A549 (cell line): ENCODE measurements around the gene CCDC138. TPM values are rescaled to one million over a fixed set of nuclear protein-coding genes. Genes with fewer than 3 reads are reported as not detected.

Source experiments
- ATAC-seq, 2 experiments: fragments of 200-7000 bp in 1 of 2; fragments of >200 bp in 1 of 2; cut with Nextera tagmentation in 1 of 2; cut with Tn5 transposase in 1 of 2; 3 replicates each; pipeline versions ENCODE4 v1.8.0 to v1.9.1; 2018 to 2020; ENCODE audit warnings: mild to moderate bottlenecking in 1 of 2, moderate library complexity in 1 of 2
- CTCF ChIA-PET: fragments of 300-600 bp; sonication (Branson Sonifier 250); formaldehyde crosslinking; extraction: SDS; loops from one replicate; lab custom pipeline; 2021; ENCODE audit warnings: antibody characterized with exemption, inconsistent platforms; lab: Yijun Ruan, JAX
- POLR2A ChIA-PET: fragments of 350-600 bp; formaldehyde crosslinking; extraction: SDS; loops from one replicate; lab custom pipeline; 2021; ENCODE audit warnings: antibody characterized with exemption, inconsistent platforms; lab: Yijun Ruan, JAX
- DNase-seq, 2 experiments: peaks; one replicate each; pipeline versions ENCODE4 v3.0.0 to v3.0.0-alpha.2; 2011 to 2016; ENCODE audit warnings: low read depth in 1 of 2, low spot score in 1 of 2
- FAIRE-seq: peaks from 2 replicates; lab custom pipeline; 2011; peaks lifted over from hg19 to GRCh38; lab: Jason Lieb, UNC
- H3K27ac ChIP-seq, 2 experiments: fragments of >200 bp; sonication (Bioruptor Twin); formaldehyde crosslinking; 3 replicates each; pipeline ENCODE4 v1.5.1; 2016 to 2017
- H3K4me1 ChIP-seq: fragments of >200 bp; sonication (Bioruptor Twin); formaldehyde crosslinking; 3 replicates; pipeline ENCODE4 v1.6.1; 2016
- H3K4me2 ChIP-seq: fragments of >200 bp; sonication (Bioruptor Twin); formaldehyde crosslinking; 3 replicates; pipeline ENCODE4 v1.6.1; 2016
- H3K4me3 ChIP-seq: fragments of >200 bp; sonication (Bioruptor Twin); formaldehyde crosslinking; 3 replicates; pipeline ENCODE4 v1.5.1; 2016
- H3K9me3 ChIP-seq: fragments of >200 bp; sonication (Bioruptor Twin); formaldehyde crosslinking; 3 replicates; pipeline ENCODE4 v1.6.1; 2016
- CBX8 ChIP-seq: fragments of 200-600 bp; sonication (generic); IDR thresholded peaks from 2 replicates; pipeline ENCODE4 v1.6.1; 2016
- CEBPB ChIP-seq, 2 experiments: fragments of >200 bp in 1 of 2; sonication (Bioruptor Twin) in 1 of 2; formaldehyde crosslinking in 1 of 2; IDR thresholded peaks; 2 replicates each; pipeline ENCODE4 v1.6.1; 2012 to 2016
- ELK1 ChIP-seq: fragments of 150-350 bp; IDR thresholded peaks from 2 replicates; pipeline ENCODE4 v1.6.1; 2014; ENCODE audit warnings: low read depth, mild to moderate bottlenecking, low read length
- ESRRA ChIP-seq: fragments of 150-350 bp; IDR thresholded peaks from 2 replicates; pipeline ENCODE4 v1.6.1; 2014; ENCODE audit warnings: mild to moderate bottlenecking, low read length, borderline replicate concordance
- FOSB ChIP-seq: fragments of 250-450 bp; sonication (Bioruptor Pico); IDR thresholded peaks from 2 replicates; pipeline ENCODE4 v1.5.0; 2020; ENCODE audit warnings: mild to moderate bottlenecking, moderate library complexity
- HDAC2 ChIP-seq: fragments of 200-600 bp; sonication (generic); IDR thresholded peaks from 2 replicates; pipeline ENCODE4 v1.6.1; 2016
- HEYL ChIP-seq: fragments of 250-450 bp; sonication (Bioruptor Pico); IDR thresholded peaks from 2 replicates; pipeline ENCODE4 v1.8.0; 2021; ENCODE audit warnings: mild to moderate bottlenecking, moderate library complexity
- KDM1A ChIP-seq: fragments of 200-600 bp; sonication (generic); IDR thresholded peaks from 2 replicates; pipeline ENCODE4 v1.6.1; 2016; ENCODE audit warnings: low read depth, mild to moderate bottlenecking
- MAX ChIP-seq: IDR thresholded peaks from 2 replicates; pipeline ENCODE4 v1.6.1; 2012
- MYC ChIP-seq: IDR thresholded peaks from 2 replicates; pipeline ENCODE4 v1.6.1; 2012; ENCODE audit warnings: mild to moderate bottlenecking, inconsistent platforms, low read length, improper control_type of control experiment, borderline replicate concordance
- NPAS2 ChIP-seq: fragments of 250-450 bp; sonication (Bioruptor Pico); IDR thresholded peaks from 2 replicates; pipeline ENCODE4 v1.8.0; 2022; ENCODE audit warnings: mild to moderate bottlenecking, moderate library complexity, borderline replicate concordance
- NR3C1 ChIP-seq: fragments of >200 bp; sonication (Bioruptor Twin); formaldehyde crosslinking; IDR thresholded peaks from 3 replicates; pipeline ENCODE4 v1.6.1; 2017
- POLR2A ChIP-seq: IDR thresholded peaks from 2 replicates; pipeline ENCODE4 v1.6.1; 2012; ENCODE audit warnings: mild to moderate bottlenecking, low read length
- RAD21 ChIP-seq, 2 experiments: fragments of >200 bp in 1 of 2; sonication (Bioruptor Twin) in 1 of 2; formaldehyde crosslinking in 1 of 2; IDR thresholded peaks in 1 of 2; conservative IDR thresholded peaks in 1 of 2; 2 replicates in 1 of 2; 3 replicates in 1 of 2; pipeline ENCODE4 v1.6.1; 2012 to 2018; ENCODE audit warnings: inconsistent platforms in 1 of 2
- SREBF2 ChIP-seq: fragments of 450-650 bp; IDR thresholded peaks from 2 replicates; pipeline ENCODE4 v1.6.1; 2014; ENCODE audit warnings: mild to moderate bottlenecking, moderate library complexity
- TFCP2L1 ChIP-seq: fragments of 250-450 bp; sonication (Bioruptor Pico); IDR thresholded peaks from 2 replicates; pipeline ENCODE4 v1.5.0; 2021; ENCODE audit warnings: mild to moderate bottlenecking
- ZNF302 ChIP-seq: fragments of 250-450 bp; sonication (Bioruptor Pico); IDR thresholded peaks from 2 replicates; pipeline ENCODE4 v1.9.0; 2021; ENCODE audit warnings: inconsistent platforms, mild to moderate bottlenecking, moderate library complexity
- WGBS: methylation state at CpG from one replicate; pipeline ENCODE4 v1.1.6; 2017; ENCODE audit errors: missing lambda C conversion rate; 5-methylcytosine and 5-hydroxymethylcytosine counted together
- polyA plus RNA-seq, 4 experiments: library from polyadenylated mRNA; depleted of rRNA in 3 of 4; stranded (reverse); fragments of >200 nt; fragmentation: RNase III in 1 of 4; extraction: RNeasy Plus Mini Kit Qiagen cat#74134 plus additional on column Dnase treatment in 1 of 4; gene quantifications; 2 replicates in 3 of 4; 3 replicates in 1 of 4; pipeline ENCODE4 v1.2.3, GENCODE V29; 2011 to 2017
- TF ChIP-seq, protein P1 (sequence below): fragments of >200 bp; sonication (Bioruptor Twin); formaldehyde crosslinking; IDR thresholded peaks from 3 replicates; pipeline ENCODE4 v1.6.1; 2016
- TF ChIP-seq, protein P2 (sequence below): IDR thresholded peaks from 2 replicates; pipeline ENCODE4 v1.6.1; 2012
- TF ChIP-seq, protein P3 (sequence below): fragments of >200 bp; sonication (Bioruptor Twin); formaldehyde crosslinking; IDR thresholded peaks from 3 replicates; pipeline ENCODE4 v1.5.1; 2016
- TF ChIP-seq, protein P4 (sequence below): fragments of 450-650 bp; IDR thresholded peaks from 2 replicates; pipeline ENCODE4 v1.6.1; 2014; ENCODE audit warnings: antibody characterized with exemption

Gene CCDC138
- polyA plus RNA-seq, 2 of the 4 experiments (the other 2 are of a cell fraction) = 9.7 to 13.0 TPM

DNA sequence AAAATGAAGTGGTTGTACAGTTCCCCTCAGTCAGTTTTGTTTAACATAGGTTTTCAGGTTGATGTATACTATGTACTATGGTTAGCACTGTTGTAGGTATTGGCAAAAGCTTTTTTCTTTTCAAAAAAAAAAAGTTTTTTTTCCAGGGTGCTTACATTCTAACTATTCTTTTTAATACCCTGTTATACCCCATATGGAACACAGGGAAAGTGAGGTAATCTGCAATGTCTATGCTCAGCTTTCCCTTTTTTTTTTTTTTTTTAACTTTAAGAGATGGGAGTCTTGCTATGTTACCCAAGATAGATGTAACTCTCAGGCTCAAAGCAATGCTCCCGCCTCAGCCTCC lies 590 bp upstream of the CCDC138 start:
- CTCF ChIA-PET = interaction anchor here (0.7 kb wide), 1 partner anchor 205 kb away, joined by 3 read pairs; no protein-coding TSS in a partner anchor
- WGBS = 0% methylated on average over 1 of the region's 1 CpG
- no peak for FAIRE-seq

GRCh38 chr2:108787216-108787541 lies 608 bp downstream of the CCDC138 start:
- no peaks in the 10 kb centered on the region for H3K9me3 ChIP-seq
- 1% methylated on average over 6 of the region's 6 CpGs for WGBS
- peak overlapping the region; percentile 83 to 96 for H3K27ac ChIP-seq
- ATAC-seq (no peak), FAIRE-seq (no peak), DNase-seq (no peak)
- peak overlapping the region; percentile 86 for H3K4me3 ChIP-seq
- peaks cover 10% of the 10 kb centered on the region; the same call in 2 of the 3 replicates for H3K4me1 ChIP-seq
- POLR2A ChIA-PET = no interaction called here
- CTCF ChIA-PET = no interaction called here
- H3K4me2 ChIP-seq = peak overlapping the region; percentile 95
- TF ChIP-seq ZNF302 (CRISPR knock-in tag) = no peak
- no peak for TF ChIP-seq NR3C1
- TF ChIP-seq, all 56 proteins: peak for 0

More for the DNA sequence above, 590 bp upstream of the CCDC138 start:
- no peak for DNase-seq
- Histone ChIP-seq H3K4me3 (peak overlapping the region; percentile 86), H3K4me2 (peak overlapping the region; percentile 95), H3K27ac (peak overlapping the region; percentile 83 to 96), H3K9me3 (no peaks in the 10 kb centered on the region), H3K4me1 (peaks cover 10% of the 10 kb centered on the region; the same call in 2 of the 3 replicates)
- peak in 1 of 2 experiments; percentile 23; a peak in 3 of 6 replicates for ATAC-seq
- TF ChIP-seq NPAS2 (CRISPR knock-in tag) (no peak), ESRRA (no peak), KDM1A (no peak), MYC (no peak), FOSB (CRISPR knock-in tag) (no peak), POLR2A (no peak), SREBF2 (no peak), TFCP2L1 (CRISPR knock-in tag) (no peak), HEYL (CRISPR knock-in tag) (no peak), MAX (no peak), CBX8 (no peak), RAD21 (conservative IDR thresholded peaks at IDR 0.05 in 1 of 2, IDR thresholded peaks at IDR 0.05 in 1 of 2) (no peak), CEBPB (IDR thresholded peaks at IDR 0.05) (no peak), ELK1 (no peak), HDAC2 (no peak)
- TF ChIP-seq, protein P1, sequence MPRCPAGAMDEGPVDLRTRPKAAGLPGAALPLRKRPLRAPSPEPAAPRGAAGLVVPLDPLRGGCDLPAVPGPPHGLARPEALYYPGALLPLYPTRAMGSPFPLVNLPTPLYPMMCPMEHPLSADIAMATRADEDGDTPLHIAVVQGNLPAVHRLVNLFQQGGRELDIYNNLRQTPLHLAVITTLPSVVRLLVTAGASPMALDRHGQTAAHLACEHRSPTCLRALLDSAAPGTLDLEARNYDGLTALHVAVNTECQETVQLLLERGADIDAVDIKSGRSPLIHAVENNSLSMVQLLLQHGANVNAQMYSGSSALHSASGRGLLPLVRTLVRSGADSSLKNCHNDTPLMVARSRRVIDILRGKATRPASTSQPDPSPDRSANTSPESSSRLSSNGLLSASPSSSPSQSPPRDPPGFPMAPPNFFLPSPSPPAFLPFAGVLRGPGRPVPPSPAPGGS = no peak
- TF ChIP-seq, protein P2, sequence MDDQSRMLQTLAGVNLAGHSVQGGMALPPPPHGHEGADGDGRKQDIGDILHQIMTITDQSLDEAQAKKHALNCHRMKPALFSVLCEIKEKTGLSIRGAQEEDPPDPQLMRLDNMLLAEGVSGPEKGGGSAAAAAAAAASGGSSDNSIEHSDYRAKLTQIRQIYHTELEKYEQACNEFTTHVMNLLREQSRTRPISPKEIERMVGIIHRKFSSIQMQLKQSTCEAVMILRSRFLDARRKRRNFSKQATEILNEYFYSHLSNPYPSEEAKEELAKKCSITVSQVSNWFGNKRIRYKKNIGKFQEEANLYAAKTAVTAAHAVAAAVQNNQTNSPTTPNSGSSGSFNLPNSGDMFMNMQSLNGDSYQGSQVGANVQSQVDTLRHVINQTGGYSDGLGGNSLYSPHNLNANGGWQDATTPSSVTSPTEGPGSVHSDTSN = no peak
- TF ChIP-seq, protein P3, sequence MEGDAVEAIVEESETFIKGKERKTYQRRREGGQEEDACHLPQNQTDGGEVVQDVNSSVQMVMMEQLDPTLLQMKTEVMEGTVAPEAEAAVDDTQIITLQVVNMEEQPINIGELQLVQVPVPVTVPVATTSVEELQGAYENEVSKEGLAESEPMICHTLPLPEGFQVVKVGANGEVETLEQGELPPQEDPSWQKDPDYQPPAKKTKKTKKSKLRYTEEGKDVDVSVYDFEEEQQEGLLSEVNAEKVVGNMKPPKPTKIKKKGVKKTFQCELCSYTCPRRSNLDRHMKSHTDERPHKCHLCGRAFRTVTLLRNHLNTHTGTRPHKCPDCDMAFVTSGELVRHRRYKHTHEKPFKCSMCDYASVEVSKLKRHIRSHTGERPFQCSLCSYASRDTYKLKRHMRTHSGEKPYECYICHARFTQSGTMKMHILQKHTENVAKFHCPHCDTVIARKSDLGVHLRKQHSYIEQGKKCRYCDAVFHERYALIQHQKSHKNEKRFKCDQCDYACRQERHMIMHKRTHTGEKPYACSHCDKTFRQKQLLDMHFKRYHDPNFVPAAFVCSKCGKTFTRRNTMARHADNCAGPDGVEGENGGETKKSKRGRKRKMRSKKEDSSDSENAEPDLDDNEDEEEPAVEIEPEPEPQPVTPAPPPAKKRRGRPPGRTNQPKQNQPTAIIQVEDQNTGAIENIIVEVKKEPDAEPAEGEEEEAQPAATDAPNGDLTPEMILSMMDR = no peak
- TF ChIP-seq, protein P4, sequence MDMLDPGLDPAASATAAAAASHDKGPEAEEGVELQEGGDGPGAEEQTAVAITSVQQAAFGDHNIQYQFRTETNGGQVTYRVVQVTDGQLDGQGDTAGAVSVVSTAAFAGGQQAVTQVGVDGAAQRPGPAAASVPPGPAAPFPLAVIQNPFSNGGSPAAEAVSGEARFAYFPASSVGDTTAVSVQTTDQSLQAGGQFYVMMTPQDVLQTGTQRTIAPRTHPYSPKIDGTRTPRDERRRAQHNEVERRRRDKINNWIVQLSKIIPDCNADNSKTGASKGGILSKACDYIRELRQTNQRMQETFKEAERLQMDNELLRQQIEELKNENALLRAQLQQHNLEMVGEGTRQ = no peak
- POLR2A ChIA-PET = no interaction called here
